IMR-90 (cell line): ENCODE results near the gene FAM89B.
A peak's percentile ranks its signal among the peaks of the same experiment; 100 is the strongest.

Experiments
- CEBPB ChIP-seq: IDR thresholded peaks from 2 replicates; pipeline ENCODE4 v1.6.1; 2012; ENCODE audit warnings: low read depth, low read length, improper control_type of control experiment
- CTCF ChIP-seq: conservative IDR thresholded peaks from 2 replicates; pipeline ENCODE4 v1.5.1; 2012; ENCODE audit warnings: mild to moderate bottlenecking, low read depth, low read length, improper control_type of control experiment
- MXI1 ChIP-seq: IDR thresholded peaks from 2 replicates; pipeline ENCODE4 v1.6.1; 2012; ENCODE audit warnings: low read depth, mild to moderate bottlenecking, low read length, moderate library complexity, borderline replicate concordance
- POLR2A ChIP-seq: IDR thresholded peaks from 2 replicates; pipeline ENCODE4 v1.6.1; 2012; ENCODE audit warnings: mild to moderate bottlenecking, low read depth, low read length
- RCOR1 ChIP-seq: IDR thresholded peaks from 2 replicates; pipeline ENCODE4 v1.6.1; 2012; ENCODE audit warnings: mild to moderate bottlenecking, low read length, improper control_type of control experiment; ENCODE audit not compliant: insufficient replicate concordance

- peak; percentile 46 for TF ChIP-seq CTCF
- no peak for TF ChIP-seq RCOR1
- TF ChIP-seq POLR2A = no peak
- TF ChIP-seq CEBPB = no peak
- no peak for TF ChIP-seq MXI1
These were observed 16.1 kb downstream of the FAM89B start for GRCh38 chr11:65588199-65589054.
